Parathyroid adenoma (tissue), 2 donors: ENCODE results near the gene GNA14.

ENCODE experiments used
- H2AFZ ChIP-seq: fragments of 300-600 bp; sonication (generic); one replicate; pipeline ENCODE4 v1.7.0; 2017; ENCODE audit warnings: antibody characterized with exemption, mild to moderate bottlenecking
- H3K27ac ChIP-seq: fragments of 300-600 bp; sonication (generic); one replicate; pipeline ENCODE4 v1.7.0; 2017
- H3K27me3 ChIP-seq: fragments of 300-600 bp; sonication (generic); one replicate; pipeline ENCODE4 v1.7.0; 2017; ENCODE audit warnings: low read length; ENCODE audit not compliant: control insufficient read depth, insufficient read depth
- H3K36me3 ChIP-seq: fragments of 300-600 bp; sonication (generic); one replicate; pipeline ENCODE4 v1.7.0; 2017; ENCODE audit warnings: low read length; ENCODE audit not compliant: control insufficient read depth, insufficient read depth
- H3K4me1 ChIP-seq: fragments of 300-600 bp; sonication (generic); one replicate; pipeline ENCODE4 v1.7.0; 2017; ENCODE audit warnings: control low read depth
- H3K4me2 ChIP-seq: fragments of 300-600 bp; sonication (generic); one replicate; pipeline ENCODE4 v1.7.0; 2017; ENCODE audit warnings: low read length
- H3K4me3 ChIP-seq: fragments of 300-600 bp; sonication (generic); one replicate; pipeline ENCODE4 v1.7.0; 2017; ENCODE audit warnings: low read depth, low read length
- H3K79me2 ChIP-seq: fragments of 300-600 bp; sonication (generic); one replicate; pipeline ENCODE4 v1.7.0; 2017; ENCODE audit warnings: control low read depth
- H3K9ac ChIP-seq: fragments of 300-600 bp; sonication (generic); one replicate; pipeline ENCODE4 v1.7.0; 2017; ENCODE audit warnings: mild to moderate bottlenecking
- H3K9me3 ChIP-seq: fragments of 300-600 bp; sonication (generic); one replicate; pipeline ENCODE4 v1.7.0; 2017; ENCODE audit warnings: low read length; ENCODE audit not compliant: control insufficient read depth
- CTCF ChIP-seq: fragments of 300-600 bp; sonication (generic); IDR thresholded peaks from one replicate; pipeline ENCODE4 v1.7.0; 2017; ENCODE audit warnings: antibody characterized with exemption, mild to moderate bottlenecking
- donor health status: primary hyperparathyroidism.

The GNA14 gene

DNA sequence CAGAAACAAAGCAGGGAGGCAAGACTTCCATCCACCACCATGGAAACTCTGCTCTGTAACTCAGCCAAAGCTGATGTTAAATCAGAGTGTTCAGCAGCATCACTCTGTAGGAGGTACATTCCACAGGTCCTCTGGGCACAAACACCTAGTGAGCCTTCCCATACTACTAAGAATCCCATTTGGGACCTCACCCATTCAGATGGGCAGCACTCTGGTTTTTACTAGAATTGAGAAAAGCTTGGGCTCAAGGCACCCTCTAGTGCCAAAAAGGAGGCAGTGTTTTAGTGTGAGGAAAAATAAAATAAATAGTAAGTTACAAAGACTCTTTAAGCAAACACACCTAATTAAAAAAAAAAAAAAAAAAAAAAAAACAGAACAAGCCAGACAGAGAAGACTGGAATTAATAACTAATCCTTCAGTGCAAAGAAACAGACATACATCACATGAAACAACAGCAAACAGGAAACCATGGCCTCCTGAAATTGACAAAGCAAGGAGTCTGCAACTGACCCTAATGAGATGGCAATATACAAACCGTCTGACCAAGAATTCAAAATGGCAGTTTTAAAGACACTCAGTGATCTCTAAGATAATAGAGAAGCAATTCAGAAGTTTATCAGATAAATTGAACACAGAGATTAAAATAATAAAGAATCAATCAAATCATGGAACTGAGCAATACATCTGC lies 159.5 kb downstream of the GNA14 start:
- no peak overlapping the region for H3K4me2 ChIP-seq
- no peaks in the 10 kb centered on the region for H3K4me1 ChIP-seq
- H2AFZ ChIP-seq: no peak overlapping the region
- no peaks in the 10 kb centered on the region for H3K36me3 ChIP-seq
- H3K79me2 ChIP-seq: no peaks in the 10 kb centered on the region
- no peak overlapping the region for H3K27ac ChIP-seq
- no peaks in the 10 kb centered on the region for H3K9me3 ChIP-seq
- no peak overlapping the region for H3K9ac ChIP-seq
- no peaks in the 10 kb centered on the region for H3K27me3 ChIP-seq
- H3K4me3 ChIP-seq: no peak overlapping the region
- TF ChIP-seq CTCF: no peak

- Histone ChIP-seq H3K4me2 (no peak overlapping the region), H3K4me1 (no peaks in the 10 kb centered on the region), H3K36me3 (no peaks in the 10 kb centered on the region), H3K79me2 (no peaks in the 10 kb centered on the region), H3K4me3 (no peak overlapping the region), H3K27ac (no peak overlapping the region), H2AFZ (no peak overlapping the region), H3K9ac (no peak overlapping the region), H3K27me3 (no peaks in the 10 kb centered on the region), H3K9me3 (no peaks in the 10 kb centered on the region)
- TF ChIP-seq CTCF: no peak
These were observed 161.2 kb downstream of the GNA14 start for GRCh38 chr9:77486968-77487367.

- Histone ChIP-seq H3K36me3 (no peaks in the 10 kb centered on the region), H3K9me3 (no peaks in the 10 kb centered on the region), H3K79me2 (no peaks in the 10 kb centered on the region), H2AFZ (no peak overlapping the region), H3K4me2 (no peak overlapping the region), H3K9ac (no peak overlapping the region), H3K4me1 (no peaks in the 10 kb centered on the region), H3K27ac (no peak overlapping the region), H3K4me3 (no peak overlapping the region), H3K27me3 (no peaks in the 10 kb centered on the region)
- no peak for TF ChIP-seq CTCF
These were observed 161.7 kb downstream of the GNA14 start for GRCh38 chr9:77486463-77486862.

GRCh38 chr9:77475641-77476473 lies 172.3 kb downstream of the GNA14 start:
- Histone ChIP-seq H3K27me3 (no peaks in the 10 kb centered on the region), H3K4me3 (no peak overlapping the region), H3K4me1 (no peaks in the 10 kb centered on the region), H2AFZ (no peak overlapping the region), H3K9ac (no peak overlapping the region), H3K9me3 (no peaks in the 10 kb centered on the region), H3K36me3 (no peaks in the 10 kb centered on the region), H3K79me2 (no peaks in the 10 kb centered on the region), H3K4me2 (no peak overlapping the region), H3K27ac (no peak overlapping the region)
- TF ChIP-seq CTCF: no peak
